ENCODE data around the gene AMN.

- no peak for TF ChIP-seq EZH2 (IDR thresholded peaks at IDR 0.05; ENCODE audit: insufficient read depth, poor library complexity, severe bottlenecking)
- TF ChIP-seq EZH2phosphoT487 (IDR thresholded peaks at IDR 0.05; ENCODE audit: insufficient read depth, low read depth): no peak
Observed at GRCh38 chr14:102948698-102949061, 26.2 kb downstream of the AMN start.
